DOHH2 (cell line): Measurements from ENCODE around the gene TMEM50B.

Experiments
- CTCF ChIP-seq: fragments of 200-600 bp; sonication (generic); IDR thresholded peaks from one replicate; pipeline ENCODE4 v1.5.1; 2014; ENCODE audit warnings: antibody characterized with exemption, mild to moderate bottlenecking, low read depth, low read length; ENCODE audit not compliant: poor library complexity, severe bottlenecking
- EZH2phosphoT487 ChIP-seq: fragments of 200-600 bp; sonication (generic); IDR thresholded peaks from 2 replicates; pipeline ENCODE4 v1.6.1; 2017; ENCODE audit warnings: borderline replicate concordance, mild to moderate bottlenecking, antibody characterized with exemption, low read length, moderate library complexity, mixed read lengths

- TF ChIP-seq CTCF = no peak
- no peak for TF ChIP-seq EZH2phosphoT487
Measured at GRCh38 chr21:33481314-33481943, 1.7 kb upstream of the TMEM50B start.
